Adrenal gland (tissue), 12 donors: ENCODE data around the gene FEZF2. TPM values are rescaled to one million over a fixed set of nuclear protein-coding genes. Genes with fewer than 3 reads are reported as not detected.

Source experiments
- DNase-seq, 7 donors: peaks; one replicate each; pipeline ENCODE4 v3.0.0-alpha.2; 2019 to 2020
- H3K27ac ChIP-seq, 5 donors: fragments of 200-600 bp; sonication (generic) in 4 of 5; 1 replicate in 3 of 5; 2 replicates in 2 of 5; pipeline versions ENCODE4 v1.5.1 to v1.8.0; 2016 to 2020; ENCODE audit warnings: mild to moderate bottlenecking in 1 of 5
- H3K27me3 ChIP-seq: fragments of 200-600 bp; 2 replicates; pipeline ENCODE4 v1.8.0; 2021
- H3K36me3 ChIP-seq, 2 donors: fragments of 200-600 bp; replicated peaks in 1 of 2; 1 replicate in 1 of 2; 2 replicates in 1 of 2; pipeline versions ENCODE4 v1.5.1 to v1.8.0; 2018 to 2022
- H3K4me1 ChIP-seq, 2 donors: fragments of 200-600 bp; replicated peaks in 1 of 2; 1 replicate in 1 of 2; 2 replicates in 1 of 2; pipeline versions ENCODE4 v1.5.1 to v1.8.0; 2018 to 2021
- H3K4me3 ChIP-seq, 4 donors: fragments of 200-600 bp; sonication (generic) in 3 of 4; one replicate each; pipeline ENCODE4 v1.5.1; 2016 to 2018
- H3K9me3 ChIP-seq, 3 donors: fragments of 200-600 bp; sonication (generic) in 1 of 3; replicated peaks in 1 of 3; 1 replicate in 2 of 3; 2 replicates in 1 of 3; pipeline versions ENCODE4 v1.5.1 to v1.8.0; 2016 to 2021
- CTCF ChIP-seq, 6 experiments: fragments of 450-650 bp in 4 of 6; fragments of 200-600 bp in 2 of 6; sonication (generic) in 1 of 6; IDR thresholded peaks; 1 replicate in 5 of 6; 2 replicates in 1 of 6; pipeline versions ENCODE4 v1.5.1 to v1.8.0; 2016 to 2021; ENCODE audit warnings: antibody characterized with exemption in 6 of 6, mild to moderate bottlenecking in 2 of 6, moderate library complexity in 1 of 6
- POLR2A ChIP-seq, 2 donors: fragments of 450-650 bp; IDR thresholded peaks; one replicate each; pipeline ENCODE4 v1.6.1; 2017; ENCODE audit warnings: antibody characterized with exemption in 2 of 2, mild to moderate bottlenecking in 2 of 2, moderate library complexity in 1 of 2
- WGBS, 4 donors: extraction: QIAGEN DNeasy Blood & Tissue Kit in 2 of 4; methylation state at CpG; one replicate each; pipeline versions ENCODE4 v1.1.5 to v1.1.7; 2013 to 2017; 5-methylcytosine and 5-hydroxymethylcytosine counted together
- intact Hi-C, 2 donors: fragments of 100-400 bp; cut with DNase I; formaldehyde crosslinking; loops; one replicate each; pipeline versions ENCODE4 v1.14.1 to v1.15.0; 2022 to 2023
- polyA plus RNA-seq, 3 donors: library from polyadenylated mRNA; stranded (reverse); fragments of 200-250 nt in 2 of 3; fragments of 350-450 nt in 1 of 3; fragmentation: Illumina TruSeq in 1 of 3; extraction: RNeasy Lipid Tissue Mini Kit (QIAGEN cat#74804) in 1 of 3; gene quantifications; one replicate each; pipeline ENCODE4 v1.2.3, GENCODE V29; 2013 to 2014
- total RNA-seq, 9 donors: library from RNA; depleted of rRNA in 4 of 9; stranded (reverse); fragments of >200 nt in 4 of 9; fragments of 120-200 nt in 1 of 9; fragmentation: NEBNext Ultra II Directional in 1 of 9; extraction: Animal tissue kit (Norgen Biotek cat#: 25700) in 1 of 9; gene quantifications; one replicate each; pipeline versions ENCODE4 v1.1.0 to v1.2.4, GENCODE V29; 2013 to 2023
- donor health status: healthy with polysubstance abuse.
- donor health status: Bipolar disorder and iron deficiency.
- donor health status: DM: yes; HTN: yes; CAD: no.
- donor health status: DM: no; HTN: no; CAD: no.
- donor health status: DM: no; HTN: no; CAD: no.
- donor health status: DM: yes; HTN: yes; CAD: no.

FEZF2 gene
- total and polyA plus RNA-seq, 12 donors = not detected

GRCh38 chr3:62359531-62359930, 13.8 kb downstream of the FEZF2 start:
- Histone ChIP-seq H3K36me3 (no peaks in the 10 kb centered on the region), H3K27me3 (peaks cover 4% of the 10 kb centered on the region), H3K4me1 (no peaks in the 10 kb centered on the region), H3K4me3 (no peak overlapping the region), H3K9me3 (no peaks in the 10 kb centered on the region), H3K27ac (no peak overlapping the region)
- WGBS, 4 donors = 69 to 82% (median 75%) methylated on average over 4 of the region's 4 CpGs
- TF ChIP-seq POLR2A (IDR thresholded peaks at IDR 0.05) (no peak), CTCF (IDR thresholded peaks at IDR 0.05) (no peak)
- intact Hi-C loops = no loop called here
- no peak for DNase-seq

DNA sequence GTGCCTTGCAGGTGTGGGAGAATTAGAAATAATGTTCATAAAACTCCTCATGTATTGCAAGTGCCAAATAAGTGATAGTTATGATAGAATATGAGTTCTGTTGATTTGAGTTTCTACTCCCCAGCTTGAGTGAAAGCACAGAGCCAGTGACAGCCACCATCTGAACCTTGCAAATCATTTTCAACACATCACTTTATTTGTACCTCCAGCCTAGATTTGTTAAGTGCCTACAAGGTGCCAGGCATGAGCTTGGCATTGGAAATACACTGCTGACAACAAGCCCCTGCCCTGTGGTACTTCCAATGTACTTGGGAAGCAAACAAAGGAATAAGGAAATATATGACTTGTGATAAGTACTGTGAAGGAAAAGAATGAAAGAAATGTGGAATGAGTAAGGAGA, 17.0 kb downstream of the FEZF2 start:
- intact Hi-C loops = no loop called here

DNA sequence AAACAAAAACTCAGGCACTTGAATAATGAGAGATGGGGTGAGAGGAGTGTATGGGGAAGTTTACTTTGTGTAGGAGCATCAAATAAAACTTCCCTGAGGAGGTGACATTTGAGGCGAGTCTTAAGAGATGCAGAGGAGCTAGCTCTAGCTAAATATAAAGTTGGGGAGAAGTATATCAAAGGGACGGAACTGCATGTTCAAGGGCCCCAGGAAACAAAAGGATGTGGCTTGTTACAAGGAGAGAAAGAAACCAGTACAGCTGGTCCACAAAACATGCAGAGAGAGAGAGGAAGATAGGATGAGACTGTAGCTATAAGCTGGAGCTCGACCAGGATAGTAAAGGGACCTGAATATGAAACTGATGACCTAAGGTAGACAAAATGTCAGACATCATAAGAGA, 17.6 kb downstream of the FEZF2 start:
- 54 to 66% (median 59%) methylated on average over 3 of the region's 3 CpGs for WGBS, 4 donors
- no peaks in the 10 kb centered on the region for H3K4me1 ChIP-seq
- H3K9me3 ChIP-seq = no peaks in the 10 kb centered on the region
- no peak overlapping the region for H3K4me3 ChIP-seq
- H3K27ac ChIP-seq = no peak overlapping the region
- intact Hi-C loops = no loop called here
- no peak for TF ChIP-seq CTCF (IDR thresholded peaks at IDR 0.05)
- TF ChIP-seq POLR2A (IDR thresholded peaks at IDR 0.05) = no peak
- DNase-seq = no peak
- no peaks in the 10 kb centered on the region for H3K36me3 ChIP-seq
- peaks cover 9% of the 10 kb centered on the region for H3K27me3 ChIP-seq

More for the DNA sequence above, 17.0 kb downstream of the FEZF2 start:
- H3K9me3 ChIP-seq = no peaks in the 10 kb centered on the region
- H3K4me1 ChIP-seq = no peaks in the 10 kb centered on the region
- H3K27ac ChIP-seq = no peak overlapping the region
- DNase-seq = no peak
- TF ChIP-seq CTCF (IDR thresholded peaks at IDR 0.05) = no peak
- no peak for TF ChIP-seq POLR2A (IDR thresholded peaks at IDR 0.05)
- peaks cover 9% of the 10 kb centered on the region for H3K27me3 ChIP-seq
- H3K4me3 ChIP-seq = no peak overlapping the region
- no peaks in the 10 kb centered on the region for H3K36me3 ChIP-seq

GRCh38 chr3:62343755-62344154, 29.6 kb downstream of the FEZF2 start:
- H3K9me3 ChIP-seq = no peaks in the 10 kb centered on the region
- DNase-seq = no peak
- H3K4me3 ChIP-seq = no peak overlapping the region
- no peak for TF ChIP-seq CTCF (IDR thresholded peaks at IDR 0.05)
- no peak for TF ChIP-seq POLR2A (IDR thresholded peaks at IDR 0.05)
- H3K27me3 ChIP-seq = peaks cover 14% of the 10 kb centered on the region
- 67 to 78% (median 76%) methylated on average over 2 of the region's 2 CpGs for WGBS, 4 donors
- no peaks in the 10 kb centered on the region for H3K36me3 ChIP-seq
- H3K4me1 ChIP-seq = no peaks in the 10 kb centered on the region
- intact Hi-C loops = no loop called here
- H3K27ac ChIP-seq = no peak overlapping the region
